Left colon (tissue), 2 donors: ENCODE data around the gene CHRNA10. TPM values are rescaled to one million over a fixed set of nuclear protein-coding genes. Genes with fewer than 3 reads are reported as not detected.

Source experiments
- total RNA-seq, 2 donors: library from RNA; stranded (reverse); fragmentation: NEBNext Ultra II Directional; extraction: Animal tissue kit (Norgen Biotek cat#: 25700); gene quantifications; one replicate each; pipeline ENCODE4 v1.2.1, GENCODE V29; 2021
- donor health status: DM: no; HTN: no; CAD: no.
- donor health status: DM: yes; HTN: yes; CAD: no.

The CHRNA10 gene
- total RNA-seq, 2 donors from 2014 or later, result 0.70 to 0.81 TPM

Other genes with a start within 250 kb of the CHRNA10 start
- gene ART5, start 29.4 kb downstream of the CHRNA10 start, total RNA-seq, result not detected
- gene ART1, start 26.3 kb downstream of the CHRNA10 start, total RNA-seq, result not detected
- 10 to 100 TPM; 47.9 to 55.9 TPM for gene NUP98, start 126.2 kb upstream of the CHRNA10 start, total RNA-seq
- gene PGAP2, start 137.2 kb upstream of the CHRNA10 start, total RNA-seq, result 10 to 100 TPM; 21.3 to 26.8 TPM
- gene RHOG, start 169.6 kb upstream of the CHRNA10 start, total RNA-seq, result 10 to 100 TPM; 65.7 to 71.8 TPM
- gene STIM1, start 184.3 kb upstream of the CHRNA10 start, total RNA-seq, result 10 to 100 TPM; 64.7 to 65.4 TPM